Stomach (tissue), 9 donors: ENCODE data around the gene NUPR2. TPM values are rescaled to one million over a fixed set of nuclear protein-coding genes. Genes with fewer than 3 reads are reported as not detected.

ENCODE experiments used
- DNase-seq, 2 donors: peaks; one replicate each; pipeline versions ENCODE4 v3.0.0 to v3.0.0-alpha.2; 2013 to 2019
- H3K27ac ChIP-seq, 5 donors: fragments of 200-600 bp in 4 of 5; sonication (generic) in 4 of 5; one replicate each; pipeline ENCODE4 v1.5.1; 2013 to 2019; ENCODE audit warnings: mild to moderate bottlenecking in 1 of 5, moderate library complexity in 1 of 5
- H3K27me3 ChIP-seq, 3 donors: fragments of 200-600 bp; sonication (generic); one replicate each; pipeline ENCODE4 v1.5.1; 2017 to 2019; ENCODE audit warnings: mixed run types in 1 of 3
- H3K36me3 ChIP-seq, 4 donors: fragments of 200-600 bp; sonication (generic); 1 replicate in 3 of 4; 2 replicates in 1 of 4; pipeline ENCODE4 v1.5.1; 2016 to 2019
- H3K4me1 ChIP-seq, 4 donors: fragments of 200-600 bp; sonication (generic); one replicate each; pipeline ENCODE4 v1.5.1; 2016 to 2019
- H3K4me3 ChIP-seq, 4 donors: fragments of 200-600 bp; sonication (generic) in 3 of 4; one replicate each; pipeline ENCODE4 v1.5.1; 2016 to 2019; ENCODE audit warnings: mild to moderate bottlenecking in 1 of 4
- H3K9me3 ChIP-seq, 4 donors: fragments of 200-600 bp; sonication (generic); one replicate each; pipeline ENCODE4 v1.5.1; 2016 to 2019
- EP300 ChIP-seq: sonication (generic); formaldehyde crosslinking; IDR thresholded peaks from one replicate; pipeline ENCODE4 v1.6.1; 2017; ENCODE audit warnings: antibody characterized with exemption
- POLR2A ChIP-seq, 4 donors: fragments of 450-650 bp; IDR thresholded peaks; one replicate each; pipeline ENCODE4 v1.6.1; 2016; ENCODE audit warnings: antibody characterized with exemption in 4 of 4, control low read depth in 2 of 4, mild to moderate bottlenecking in 1 of 4, moderate library complexity in 1 of 4
- POLR2AphosphoS5 ChIP-seq, 3 donors: sonication (generic); formaldehyde crosslinking; IDR thresholded peaks; one replicate each; pipeline ENCODE4 v1.6.1; 2016; ENCODE audit warnings: antibody characterized with exemption in 3 of 3
- WGBS, 5 donors: extraction: QIAGEN DNeasy Blood & Tissue Kit in 3 of 5; methylation state at CpG; one replicate each; pipeline versions ENCODE4 v1.1.5 to v1.1.7; 2013 to 2018; 5-methylcytosine and 5-hydroxymethylcytosine counted together
- intact Hi-C: fragments of 100-400 bp; cut with DNase I; formaldehyde crosslinking; loops from one replicate; pipeline ENCODE4 v1.15.1; 2023; ENCODE audit warnings: low total_unique reads
- polyA plus RNA-seq, 3 donors: library from polyadenylated mRNA; stranded (reverse); fragments of 200-250 nt; gene quantifications; one replicate each; pipeline ENCODE4 v1.2.3, GENCODE V29; 2013
- total RNA-seq, 5 donors: library from RNA; depleted of rRNA; stranded (reverse); fragments of >200 nt; gene quantifications; one replicate each; pipeline versions ENCODE4 v1.1.0 to v1.2.3, GENCODE V29; 2014 to 2016
- TF ChIP-seq, protein P1 (sequence below), 7 experiments: fragments of 450-650 bp in 4 of 7; fragments of 200-600 bp in 3 of 7; sonication (generic) in 3 of 7; IDR thresholded peaks; one replicate each; pipeline ENCODE4 v1.5.1; 2016 to 2019; ENCODE audit warnings: antibody characterized with exemption in 7 of 7, control low read depth in 2 of 7, mild to moderate bottlenecking in 1 of 7
- donor health status: healthy with polysubstance abuse.
- donor health status: Bipolar disorder and iron deficiency.
- donor health status: healthy.

NUPR2 gene
- total and polyA plus RNA-seq, 8 donors, result 9.5 to 21.9 (median 10.1) TPM; not detected in 3

DNA sequence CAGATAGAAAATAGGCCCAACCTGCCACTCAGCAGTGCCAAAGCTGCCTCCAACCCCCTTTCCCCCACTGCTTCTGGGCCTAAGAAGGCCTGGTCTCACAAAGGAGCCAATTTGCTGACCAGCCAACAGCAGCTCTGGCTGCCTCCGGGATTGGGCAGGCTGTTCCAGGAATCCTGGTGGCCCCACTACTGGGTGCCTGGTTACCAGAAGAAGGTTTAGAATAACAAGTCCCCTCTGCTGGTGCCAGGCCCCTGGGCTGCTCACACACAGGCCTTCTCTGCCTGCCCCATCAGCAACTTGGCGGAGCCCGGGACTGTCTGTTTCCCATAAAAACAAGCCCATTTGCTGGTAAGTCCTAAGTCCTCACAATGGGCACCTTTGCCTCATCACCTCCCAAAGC lies 24.6 kb downstream of the NUPR2 start:
- TF ChIP-seq POLR2A (IDR thresholded peaks at IDR 0.05) (no peak), EP300 (no peak), POLR2AphosphoS5 (IDR thresholded peaks at IDR 0.05) (no peak)
- TF ChIP-seq, protein P1, sequence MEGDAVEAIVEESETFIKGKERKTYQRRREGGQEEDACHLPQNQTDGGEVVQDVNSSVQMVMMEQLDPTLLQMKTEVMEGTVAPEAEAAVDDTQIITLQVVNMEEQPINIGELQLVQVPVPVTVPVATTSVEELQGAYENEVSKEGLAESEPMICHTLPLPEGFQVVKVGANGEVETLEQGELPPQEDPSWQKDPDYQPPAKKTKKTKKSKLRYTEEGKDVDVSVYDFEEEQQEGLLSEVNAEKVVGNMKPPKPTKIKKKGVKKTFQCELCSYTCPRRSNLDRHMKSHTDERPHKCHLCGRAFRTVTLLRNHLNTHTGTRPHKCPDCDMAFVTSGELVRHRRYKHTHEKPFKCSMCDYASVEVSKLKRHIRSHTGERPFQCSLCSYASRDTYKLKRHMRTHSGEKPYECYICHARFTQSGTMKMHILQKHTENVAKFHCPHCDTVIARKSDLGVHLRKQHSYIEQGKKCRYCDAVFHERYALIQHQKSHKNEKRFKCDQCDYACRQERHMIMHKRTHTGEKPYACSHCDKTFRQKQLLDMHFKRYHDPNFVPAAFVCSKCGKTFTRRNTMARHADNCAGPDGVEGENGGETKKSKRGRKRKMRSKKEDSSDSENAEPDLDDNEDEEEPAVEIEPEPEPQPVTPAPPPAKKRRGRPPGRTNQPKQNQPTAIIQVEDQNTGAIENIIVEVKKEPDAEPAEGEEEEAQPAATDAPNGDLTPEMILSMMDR (IDR thresholded peaks at IDR 0.05), result no peak
- 17 to 90% (median 84%) methylated on average over 1 to 3 of the region's 3 CpGs for WGBS, 5 donors
- no peaks in the 10 kb centered on the region for H3K9me3 ChIP-seq
- peaks cover 14 to 22% (median 19%) of the 10 kb centered on the region in 4 donors for H3K4me1 ChIP-seq
- no peak overlapping the region for H3K4me3 ChIP-seq
- intact Hi-C loops, result no loop called here
- no peak for DNase-seq
- no peaks in the 10 kb centered on the region for H3K27me3 ChIP-seq
- H3K36me3 ChIP-seq, result peaks cover 0 to 28% (median 24%) of the 10 kb centered on the region in 4 donors
- peak overlapping the region in 3 of 5 donors; percentile 54 to 68 (median 54) for H3K27ac ChIP-seq

DNA sequence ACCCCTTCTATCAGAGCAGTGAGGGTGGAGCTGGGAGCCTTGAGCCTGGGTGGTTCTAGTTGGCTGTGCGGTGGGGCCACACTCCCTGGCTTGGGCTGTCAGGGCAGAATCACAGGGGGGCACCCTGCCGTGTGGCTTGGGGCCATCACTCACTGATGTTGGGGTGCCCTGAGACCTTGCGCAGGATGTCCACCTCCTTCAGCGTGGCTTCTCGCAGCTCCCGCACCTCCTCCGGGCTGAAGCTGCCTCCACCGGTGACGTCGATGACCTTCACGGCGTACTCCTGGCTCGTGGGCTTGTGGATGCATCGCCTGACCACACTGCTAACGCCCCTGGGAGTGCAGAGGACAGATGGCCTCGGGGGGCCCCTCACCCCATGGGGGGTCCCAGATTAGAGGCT lies 28.8 kb downstream of the NUPR2 start:
- peaks cover 0 to 43% (median 42%) of the 10 kb centered on the region in 4 donors for H3K36me3 ChIP-seq
- no peak for DNase-seq
- H3K4me1 ChIP-seq, result peaks cover 6 to 21% (median 16%) of the 10 kb centered on the region in 4 donors
- 92 to 97% (median 94%) methylated on average over 5 to 16 of the region's 16 CpGs for WGBS, 5 donors
- H3K4me3 ChIP-seq, result no peak overlapping the region
- no peaks in the 10 kb centered on the region for H3K9me3 ChIP-seq
- intact Hi-C loops, result no loop called here
- no peak overlapping the region for H3K27ac ChIP-seq
- no peaks in the 10 kb centered on the region for H3K27me3 ChIP-seq
- no peak for TF ChIP-seq POLR2A (IDR thresholded peaks at IDR 0.05)
- TF ChIP-seq, protein P1 (IDR thresholded peaks at IDR 0.05), result no peak
- TF ChIP-seq EP300, result no peak
- no peak for TF ChIP-seq POLR2AphosphoS5 (IDR thresholded peaks at IDR 0.05)

- peaks cover 2 to 50% (median 48%) of the 10 kb centered on the region in 4 donors for H3K36me3 ChIP-seq
- H3K9me3 ChIP-seq, result no peaks in the 10 kb centered on the region
- intact Hi-C loops, result no loop called here
- 88 to 95% (median 95%) methylated on average over 7 of the region's 7 CpGs for WGBS, 5 donors
- TF ChIP-seq POLR2AphosphoS5 (IDR thresholded peaks at IDR 0.05) (no peak), POLR2A (IDR thresholded peaks at IDR 0.05) (no peak)
- TF ChIP-seq, protein P1 (IDR thresholded peaks at IDR 0.05), result no peak
- peaks cover 1 to 14% (median 9%) of the 10 kb centered on the region in 4 donors for H3K4me1 ChIP-seq
- DNase-seq, result no peak
- no peak overlapping the region for H3K27ac ChIP-seq
- no peaks in the 10 kb centered on the region for H3K27me3 ChIP-seq
- no peak overlapping the region for H3K4me3 ChIP-seq
Measured at GRCh38 chr7:56086761-56087160, 29.5 kb downstream of the NUPR2 start.

DNA sequence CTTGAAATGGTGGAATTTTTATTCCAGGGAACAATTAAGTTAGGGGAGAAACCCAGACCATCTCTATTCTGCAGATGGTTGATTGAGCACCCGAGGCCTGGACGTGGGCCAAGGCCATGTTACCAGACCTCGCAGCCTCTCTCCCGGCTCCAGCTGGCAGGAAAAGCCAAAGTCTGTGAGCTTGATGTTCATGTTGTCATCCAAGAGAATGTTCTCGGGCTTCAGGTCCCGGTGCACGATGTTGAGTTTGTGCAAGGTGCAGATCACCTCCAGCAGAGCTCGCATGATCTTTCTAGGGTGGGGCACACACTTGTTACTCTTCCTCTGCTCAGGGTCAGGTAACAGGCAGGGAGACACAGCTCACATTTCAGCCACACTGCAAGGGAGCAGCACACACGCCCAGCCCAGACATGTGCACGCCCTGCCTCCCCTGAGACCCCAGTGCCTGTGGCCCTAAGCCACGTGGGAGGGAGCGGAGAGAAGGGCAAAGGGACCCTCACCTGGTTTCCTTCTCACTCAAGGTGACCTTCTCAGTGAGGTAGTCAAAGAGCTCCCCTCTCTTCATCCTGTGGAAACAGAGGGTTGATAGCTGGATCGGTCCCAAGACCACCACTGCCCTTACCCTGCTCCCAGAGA lies 32.9 kb downstream of the NUPR2 start:
- Histone ChIP-seq H3K9me3 (no peaks in the 10 kb centered on the region), H3K27ac (no peak overlapping the region), H3K36me3 (peaks cover 21 to 70% (median 63%) of the 10 kb centered on the region in 4 donors), H3K4me3 (no peak overlapping the region), H3K4me1 (peaks cover 16 to 31% (median 25%) of the 10 kb centered on the region in 4 donors), H3K27me3 (no peaks in the 10 kb centered on the region)
- intact Hi-C loops, result no loop called here
- TF ChIP-seq, protein P1 (IDR thresholded peaks at IDR 0.05), result no peak
- no peak for TF ChIP-seq POLR2AphosphoS5 (IDR thresholded peaks at IDR 0.05)
- TF ChIP-seq POLR2A (IDR thresholded peaks at IDR 0.05), result no peak
- no peak for TF ChIP-seq EP300
- peak in 1 of 2 donors; percentile 61 for DNase-seq
- WGBS, 5 donors, result 47 to 64% (median 62%) methylated on average over 11 to 13 of the region's 13 CpGs
